ENCODE results near the gene NECAB3.

- TF ChIP-seq, protein P1, sequence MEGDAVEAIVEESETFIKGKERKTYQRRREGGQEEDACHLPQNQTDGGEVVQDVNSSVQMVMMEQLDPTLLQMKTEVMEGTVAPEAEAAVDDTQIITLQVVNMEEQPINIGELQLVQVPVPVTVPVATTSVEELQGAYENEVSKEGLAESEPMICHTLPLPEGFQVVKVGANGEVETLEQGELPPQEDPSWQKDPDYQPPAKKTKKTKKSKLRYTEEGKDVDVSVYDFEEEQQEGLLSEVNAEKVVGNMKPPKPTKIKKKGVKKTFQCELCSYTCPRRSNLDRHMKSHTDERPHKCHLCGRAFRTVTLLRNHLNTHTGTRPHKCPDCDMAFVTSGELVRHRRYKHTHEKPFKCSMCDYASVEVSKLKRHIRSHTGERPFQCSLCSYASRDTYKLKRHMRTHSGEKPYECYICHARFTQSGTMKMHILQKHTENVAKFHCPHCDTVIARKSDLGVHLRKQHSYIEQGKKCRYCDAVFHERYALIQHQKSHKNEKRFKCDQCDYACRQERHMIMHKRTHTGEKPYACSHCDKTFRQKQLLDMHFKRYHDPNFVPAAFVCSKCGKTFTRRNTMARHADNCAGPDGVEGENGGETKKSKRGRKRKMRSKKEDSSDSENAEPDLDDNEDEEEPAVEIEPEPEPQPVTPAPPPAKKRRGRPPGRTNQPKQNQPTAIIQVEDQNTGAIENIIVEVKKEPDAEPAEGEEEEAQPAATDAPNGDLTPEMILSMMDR (IDR thresholded peaks at IDR 0.05), result no peak
- no peak for TF ChIP-seq POLR2A (IDR thresholded peaks at IDR 0.05)
These were observed 14.8 kb upstream of the NECAB3 start for GRCh38 chr20:33688938-33689424.

Data from uterus (tissue), 2 donors.